ENCODE data around the gene SEL1L3. TPM values are rescaled to one million over a fixed set of nuclear protein-coding genes. Genes with fewer than 3 reads are reported as not detected.
A peak's percentile ranks its signal among the peaks of the same experiment; 100 is the strongest.

Gene SEL1L3
- total RNA-seq, 1 donor from 2014 or later = 5.0 TPM

GRCh38 chr4:25857403-25857802, 5.4 kb downstream of the SEL1L3 start:
- DNase-seq (ENCODE audit: low spot score) (no peak), ATAC-seq (no peak)

GRCh38 chr4:25856756-25857155, 6.0 kb downstream of the SEL1L3 start:
- no peak for DNase-seq (ENCODE audit: low spot score)
- peak; percentile 33 for ATAC-seq

GRCh38 chr4:25852103-25852502, 10.7 kb downstream of the SEL1L3 start:
- DNase-seq (ENCODE audit: low spot score) (no peak), ATAC-seq (no peak)

- ATAC-seq = no peak
- no peak for DNase-seq (ENCODE audit: low spot score)
Observed at GRCh38 chr4:25847329-25847728, 15.5 kb downstream of the SEL1L3 start.

GRCh38 chr4:25845841-25846653, 16.7 kb downstream of the SEL1L3 start:
- no peak for ATAC-seq
- DNase-seq (ENCODE audit: low spot score) = no peak

GRCh38 chr4:25844961-25845712, 17.7 kb downstream of the SEL1L3 start:
- DNase-seq (ENCODE audit: low spot score) (no peak), ATAC-seq (no peak)

GRCh38 chr4:25843340-25844097, 19.3 kb downstream of the SEL1L3 start:
- DNase-seq (ENCODE audit: low spot score) (peak; percentile 86), ATAC-seq (peak; percentile 95)

- ATAC-seq (no peak), DNase-seq (ENCODE audit: low spot score) (no peak)
Observed at GRCh38 chr4:25842229-25842845, 20.5 kb downstream of the SEL1L3 start.

- no peak for ATAC-seq
- no peak for DNase-seq (ENCODE audit: low spot score)
Observed at GRCh38 chr4:25839687-25840086, 23.1 kb downstream of the SEL1L3 start.

- no peak for ATAC-seq
- no peak for DNase-seq (ENCODE audit: low spot score)
Observed at GRCh38 chr4:25839233-25839632, 23.6 kb downstream of the SEL1L3 start.

GRCh38 chr4:25838526-25838925, 24.3 kb downstream of the SEL1L3 start:
- DNase-seq (ENCODE audit: low spot score) (no peak), ATAC-seq (no peak)

GRCh38 chr4:25837107-25837506, 25.7 kb downstream of the SEL1L3 start:
- ATAC-seq (no peak), DNase-seq (ENCODE audit: low spot score) (no peak)

GRCh38 chr4:25835384-25835783, 27.4 kb downstream of the SEL1L3 start:
- no peak for ATAC-seq
- DNase-seq (ENCODE audit: low spot score) = no peak

GRCh38 chr4:25834411-25835107, 28.2 kb downstream of the SEL1L3 start:
- ATAC-seq (no peak), DNase-seq (ENCODE audit: low spot score) (no peak)

GRCh38 chr4:25830548-25830947, 32.2 kb downstream of the SEL1L3 start:
- no peak for DNase-seq (ENCODE audit: low spot score)
- no peak for ATAC-seq

- ATAC-seq (no peak), DNase-seq (ENCODE audit: low spot score) (no peak)
Observed at GRCh38 chr4:25827897-25828296, 34.9 kb downstream of the SEL1L3 start.

- no peak for DNase-seq (ENCODE audit: low spot score)
- peak; percentile 58 for ATAC-seq
Observed at GRCh38 chr4:25827373-25827772, 35.4 kb downstream of the SEL1L3 start.

GRCh38 chr4:25826074-25826752, 36.6 kb downstream of the SEL1L3 start:
- ATAC-seq (no peak), DNase-seq (ENCODE audit: low spot score) (no peak)

- DNase-seq (ENCODE audit: low spot score) = no peak
Observed at GRCh38 chr4:25823632-25824031, 39.2 kb downstream of the SEL1L3 start.

GRCh38 chr4:25821899-25822298, 40.9 kb downstream of the SEL1L3 start:
- ATAC-seq = no peak
- DNase-seq (ENCODE audit: low spot score) = no peak

More at GRCh38 chr4:25823632-25824031, 39.2 kb downstream of the SEL1L3 start:
- ATAC-seq = no peak

Measured in left lobe of liver (tissue), 2 donors.